ENCODE data around the gene RNF34.

- TF ChIP-seq, protein P1, sequence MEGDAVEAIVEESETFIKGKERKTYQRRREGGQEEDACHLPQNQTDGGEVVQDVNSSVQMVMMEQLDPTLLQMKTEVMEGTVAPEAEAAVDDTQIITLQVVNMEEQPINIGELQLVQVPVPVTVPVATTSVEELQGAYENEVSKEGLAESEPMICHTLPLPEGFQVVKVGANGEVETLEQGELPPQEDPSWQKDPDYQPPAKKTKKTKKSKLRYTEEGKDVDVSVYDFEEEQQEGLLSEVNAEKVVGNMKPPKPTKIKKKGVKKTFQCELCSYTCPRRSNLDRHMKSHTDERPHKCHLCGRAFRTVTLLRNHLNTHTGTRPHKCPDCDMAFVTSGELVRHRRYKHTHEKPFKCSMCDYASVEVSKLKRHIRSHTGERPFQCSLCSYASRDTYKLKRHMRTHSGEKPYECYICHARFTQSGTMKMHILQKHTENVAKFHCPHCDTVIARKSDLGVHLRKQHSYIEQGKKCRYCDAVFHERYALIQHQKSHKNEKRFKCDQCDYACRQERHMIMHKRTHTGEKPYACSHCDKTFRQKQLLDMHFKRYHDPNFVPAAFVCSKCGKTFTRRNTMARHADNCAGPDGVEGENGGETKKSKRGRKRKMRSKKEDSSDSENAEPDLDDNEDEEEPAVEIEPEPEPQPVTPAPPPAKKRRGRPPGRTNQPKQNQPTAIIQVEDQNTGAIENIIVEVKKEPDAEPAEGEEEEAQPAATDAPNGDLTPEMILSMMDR (IDR thresholded peaks at IDR 0.05 in 4 of 5, conservative IDR thresholded peaks at IDR 0.05 in 1 of 5): no peak
- TF ChIP-seq POLR2A (IDR thresholded peaks at IDR 0.05): no peak
Measured at GRCh38 chr12:121392325-121392716, 7.6 kb upstream of the RNF34 start.
